Stimulated activated CD4-positive, alpha-beta T cell treated with anti-CD3 and anti-CD28 coated beads, Interleukin-4, amount 100 ng/mL, for 4 hours (primary cell): ENCODE measurements around the gene ACACA.

Source experiments
- DNase-seq, 2 experiments: peaks; one replicate each; pipeline ENCODE4 v3.0.0-alpha.2; 2020

ACACA gene

GRCh38 chr17:37340804-37341203 lies 65.8 kb downstream of the ACACA start:
- no peak for DNase-seq

DNA sequence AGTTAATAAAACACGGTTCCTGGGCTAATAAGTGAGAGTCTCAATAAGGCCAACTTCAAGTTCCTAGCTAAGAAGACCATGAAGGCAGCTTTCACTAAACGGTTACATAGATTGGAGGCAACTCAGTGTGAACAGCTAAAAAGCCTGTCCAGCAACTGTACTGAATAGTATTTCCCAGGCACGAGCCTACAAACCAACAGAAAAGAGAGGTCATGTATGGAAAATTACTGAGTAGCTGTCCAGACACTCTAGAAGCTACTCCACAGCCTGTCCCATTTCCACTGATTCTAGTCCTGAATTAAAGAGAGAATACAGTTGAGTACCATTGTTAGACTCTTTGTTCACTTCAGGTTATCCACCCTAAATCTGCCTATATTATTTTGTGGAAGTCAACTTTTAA lies 67.3 kb downstream of the ACACA start:
- no peak for DNase-seq

GRCh38 chr17:37338847-37339246 lies 67.8 kb downstream of the ACACA start:
- DNase-seq: no peak

GRCh38 chr17:37327341-37328090 lies 79.1 kb downstream of the ACACA start:
- DNase-seq: no peak

DNA sequence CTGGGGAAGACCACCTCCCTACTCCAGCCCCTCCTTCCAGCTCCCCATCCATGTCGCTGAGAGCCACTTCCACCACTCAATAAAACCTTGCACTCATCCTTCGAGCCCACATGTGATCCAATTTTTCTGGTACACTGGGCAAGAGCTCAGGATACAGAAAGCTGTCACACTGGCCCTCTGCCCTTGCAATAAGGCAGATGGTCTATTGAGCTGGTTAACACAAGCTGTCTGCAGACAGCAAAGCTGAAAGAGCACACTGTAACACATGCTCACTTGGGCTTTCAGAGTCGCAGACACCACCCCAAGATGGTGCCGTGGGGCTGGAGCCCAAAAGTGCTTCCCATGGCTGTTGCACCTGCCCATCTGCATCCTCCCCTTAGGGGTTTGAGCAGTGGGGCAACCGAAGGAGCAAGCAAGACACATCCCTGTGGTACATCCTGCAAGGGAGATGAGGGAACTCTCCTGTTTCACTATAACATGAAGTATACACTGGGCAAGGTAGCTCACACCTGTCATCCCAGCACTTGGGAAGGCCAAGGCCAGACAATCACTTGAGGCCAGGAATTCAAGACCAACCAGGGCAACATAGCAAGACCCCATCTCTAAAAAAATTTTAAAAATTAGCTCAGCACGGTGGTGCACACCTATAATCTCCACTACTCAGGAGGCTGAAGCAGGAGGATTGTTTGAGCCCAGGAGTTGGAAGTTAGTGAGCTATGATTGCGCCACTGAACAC lies 83.6 kb downstream of the ACACA start:
- no peak for DNase-seq

DNA sequence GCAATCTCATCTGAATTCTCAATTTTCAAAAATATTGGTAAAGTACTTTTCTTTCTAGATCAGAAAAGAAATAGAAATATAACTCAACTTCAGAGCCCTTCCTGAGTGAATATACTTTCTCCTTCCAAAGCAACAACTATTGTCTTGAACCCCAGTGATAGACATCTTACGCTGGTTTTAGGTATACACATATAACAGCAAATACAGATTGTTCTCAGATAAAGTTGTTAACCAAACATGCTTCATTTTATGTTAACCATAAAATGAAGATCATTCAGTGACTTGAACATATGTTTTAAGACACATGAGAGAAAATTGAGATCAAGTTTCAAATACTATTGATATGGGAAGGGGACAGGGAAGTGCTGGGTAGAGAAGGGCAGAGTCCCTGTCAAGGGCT lies 84.5 kb downstream of the ACACA start:
- DNase-seq: no peak

- no peak for DNase-seq
Observed at GRCh38 chr17:37318931-37319594, 87.6 kb downstream of the ACACA start.

DNA sequence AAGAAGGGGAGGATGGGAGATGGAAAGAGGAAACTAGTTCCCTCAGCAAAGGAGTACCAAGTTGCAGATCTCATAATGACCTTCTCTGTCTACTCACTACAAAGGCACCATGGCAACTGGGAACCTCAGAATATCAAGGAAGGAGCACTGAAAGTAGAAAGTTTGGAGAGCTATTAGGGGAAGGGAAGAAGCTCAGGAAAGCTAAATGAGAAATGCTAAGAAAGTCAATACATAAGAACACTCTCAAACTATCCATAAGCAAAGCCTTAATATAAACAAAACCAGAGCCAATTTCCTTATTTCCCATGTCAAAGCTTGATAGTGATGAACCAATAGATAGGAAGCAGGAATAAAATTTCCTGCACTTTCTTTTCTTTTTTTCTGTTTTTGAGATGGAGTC lies 88.8 kb downstream of the ACACA start:
- no peak for DNase-seq

DNA sequence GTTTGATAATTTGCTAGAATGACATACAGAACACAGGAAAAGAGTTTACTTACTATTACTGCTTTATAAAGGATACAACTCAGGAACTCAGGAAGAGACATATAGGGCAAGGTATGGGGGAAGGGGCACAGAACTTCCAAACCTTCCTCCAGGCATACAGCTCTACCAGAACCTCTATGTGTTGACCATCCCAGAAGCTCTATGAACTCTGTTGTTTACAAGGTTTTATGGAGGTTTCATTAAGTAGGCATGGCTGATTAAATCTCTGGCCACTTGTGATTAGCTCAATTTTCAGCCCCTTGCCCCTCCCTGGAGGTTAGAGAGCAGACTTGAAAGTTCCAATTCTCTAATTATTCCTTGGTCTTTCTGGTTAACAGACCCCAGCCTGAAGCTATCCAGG lies 91.0 kb downstream of the ACACA start:
- DNase-seq: no peak

- DNase-seq: no peak
Observed at GRCh38 chr17:37312137-37312923, 94.3 kb downstream of the ACACA start.

GRCh38 chr17:37310940-37311339 lies 95.7 kb downstream of the ACACA start:
- DNase-seq: no peak

- no peak for DNase-seq
Observed at GRCh38 chr17:37309051-37309450, 97.6 kb downstream of the ACACA start.

DNA sequence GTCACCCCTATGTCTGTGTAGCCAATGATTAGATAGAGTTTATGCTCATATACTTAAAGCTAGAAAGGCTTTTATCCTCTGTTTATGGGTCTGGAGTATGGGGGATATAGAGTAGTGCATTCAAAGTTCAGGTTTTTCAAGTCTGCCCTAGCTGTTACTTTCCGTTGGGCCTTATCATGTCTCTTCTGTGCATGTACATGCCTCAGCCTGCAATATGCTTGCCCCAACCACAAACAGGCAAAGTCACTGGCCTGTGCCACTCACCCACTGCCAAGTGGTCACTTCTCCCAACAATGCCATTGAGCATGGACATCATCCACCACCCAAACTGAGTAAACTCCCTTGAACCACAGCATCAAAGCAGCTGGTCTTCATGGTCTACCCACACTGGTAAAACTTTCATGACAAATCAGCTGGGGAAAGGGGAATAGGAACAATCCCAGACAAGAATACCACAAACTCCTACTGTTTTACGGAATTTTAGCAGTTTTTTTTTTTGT lies 101.2 kb downstream of the ACACA start:
- no peak for DNase-seq

DNA sequence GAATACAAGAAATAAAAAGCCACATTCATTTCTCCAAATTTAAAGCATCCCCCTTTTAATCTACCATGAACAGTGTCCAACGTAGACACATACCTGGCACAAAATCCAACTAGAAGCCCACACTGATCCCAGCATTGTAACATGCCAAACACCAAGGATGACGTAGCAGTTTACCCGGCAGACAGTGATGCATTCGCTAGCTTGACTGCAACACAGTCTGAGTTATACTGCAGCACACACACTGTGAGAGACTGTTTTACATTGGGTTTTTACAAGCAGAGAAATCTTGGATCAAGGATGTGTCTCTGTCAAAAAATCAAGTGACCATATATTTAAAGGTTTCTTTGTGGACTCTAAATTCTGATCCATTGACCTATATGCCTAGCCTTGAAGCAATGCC lies 105.3 kb downstream of the ACACA start:
- no peak for DNase-seq

- no peak for DNase-seq
Observed at GRCh38 chr17:37300683-37301082, 106.0 kb downstream of the ACACA start.

- no peak for DNase-seq
Observed at GRCh38 chr17:37299257-37299980, 107.2 kb downstream of the ACACA start.

- no peak for DNase-seq
Observed at GRCh38 chr17:37295888-37296287, 110.7 kb downstream of the ACACA start.

DNA sequence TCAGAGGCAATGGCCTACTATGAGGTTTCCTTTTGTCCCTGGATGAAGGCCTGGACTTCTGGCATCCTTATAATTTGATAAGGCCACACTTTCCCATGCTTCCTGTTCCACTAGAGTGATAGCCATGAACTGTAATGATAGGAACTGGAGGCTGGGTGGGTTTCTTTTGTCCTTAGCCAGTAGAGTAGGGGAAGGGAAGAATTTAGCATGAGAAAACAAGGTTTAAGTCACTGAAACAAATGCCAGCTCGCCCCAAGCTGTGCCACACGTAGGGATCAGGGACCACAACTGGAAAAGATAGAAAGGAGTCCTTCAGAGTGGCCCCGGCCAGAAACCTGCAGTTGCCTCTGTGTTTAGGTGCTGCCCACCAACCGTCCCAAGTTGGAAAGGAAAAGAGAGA lies 111.7 kb downstream of the ACACA start:
- no peak for DNase-seq

- no peak for DNase-seq
Observed at GRCh38 chr17:37293770-37294169, 112.9 kb downstream of the ACACA start.

GRCh38 chr17:37292429-37293139 lies 114.1 kb downstream of the ACACA start:
- no peak for DNase-seq

DNA sequence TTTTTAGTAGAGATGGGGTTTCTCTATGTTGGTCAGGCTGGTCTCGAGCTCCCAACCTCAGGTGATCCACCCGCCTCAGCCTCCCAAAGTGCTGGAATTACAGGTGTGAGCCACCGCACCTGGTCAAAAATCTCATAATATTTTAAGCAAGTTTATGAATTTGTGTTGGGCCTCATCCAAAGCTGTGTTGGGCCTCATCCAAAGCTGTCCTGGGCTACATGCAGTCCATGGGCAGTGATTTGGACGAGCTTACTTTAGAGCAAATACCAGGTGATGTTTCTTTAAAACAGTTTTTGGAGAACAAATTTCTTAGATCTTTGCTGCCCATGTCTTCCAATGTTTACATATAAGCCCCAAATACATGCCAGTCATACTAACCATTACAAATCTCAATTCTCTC lies 115.3 kb downstream of the ACACA start:
- no peak for DNase-seq

DNA sequence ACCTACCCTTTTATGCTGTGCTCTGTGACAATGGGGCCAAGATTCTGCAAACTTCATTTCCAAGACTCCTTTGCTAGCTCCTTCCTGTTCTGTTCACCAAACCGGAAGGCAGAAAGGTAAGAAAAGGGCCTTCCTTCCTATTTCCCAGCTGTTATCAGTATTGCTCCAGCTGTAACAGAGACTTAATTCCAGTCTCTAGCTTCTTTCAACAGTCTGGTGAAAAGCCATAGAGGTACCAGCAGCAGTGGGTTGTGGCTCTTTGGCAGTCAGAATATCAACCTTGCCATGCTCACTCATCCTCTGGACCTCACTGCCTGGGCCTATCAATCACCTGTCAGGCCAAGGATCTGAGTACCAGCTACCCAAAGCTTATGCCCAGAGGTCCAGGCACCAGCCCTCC lies 120.2 kb downstream of the ACACA start:
- no peak for DNase-seq
